GM12892 (cell line): Measurements from ENCODE around the gene BTRC.

Source experiments
- DNase-seq: peaks from one replicate; pipeline ENCODE4 v3.0.0; 2011; ENCODE audit not compliant: insufficient read length
- FAIRE-seq: peaks from 2 replicates; lab custom pipeline; 2011; peaks lifted over from hg19 to GRCh38; lab: Jason Lieb, UNC
- POLR2A ChIP-seq: IDR thresholded peaks from 2 replicates; pipeline ENCODE4 v1.6.1; 2011; ENCODE audit warnings: low read depth, low read length, control low read depth
- POLR2AphosphoS5 ChIP-seq: IDR thresholded peaks from 2 replicates; pipeline ENCODE4 v1.6.1; 2011; ENCODE audit warnings: low read depth, low read length, control low read depth
- TAF1 ChIP-seq: IDR thresholded peaks from 2 replicates; pipeline ENCODE4 v1.6.1; 2011; ENCODE audit warnings: low read depth, mild to moderate bottlenecking, control low read depth, low read length, borderline replicate concordance

The BTRC gene

GRCh38 chr10:101493782-101494281 lies 139.9 kb downstream of the BTRC start:
- DNase-seq (no peak), FAIRE-seq (peak; percentile 24)
- TF ChIP-seq POLR2AphosphoS5 = no peak
- TF ChIP-seq POLR2A = no peak
- no peak for TF ChIP-seq TAF1

DNA sequence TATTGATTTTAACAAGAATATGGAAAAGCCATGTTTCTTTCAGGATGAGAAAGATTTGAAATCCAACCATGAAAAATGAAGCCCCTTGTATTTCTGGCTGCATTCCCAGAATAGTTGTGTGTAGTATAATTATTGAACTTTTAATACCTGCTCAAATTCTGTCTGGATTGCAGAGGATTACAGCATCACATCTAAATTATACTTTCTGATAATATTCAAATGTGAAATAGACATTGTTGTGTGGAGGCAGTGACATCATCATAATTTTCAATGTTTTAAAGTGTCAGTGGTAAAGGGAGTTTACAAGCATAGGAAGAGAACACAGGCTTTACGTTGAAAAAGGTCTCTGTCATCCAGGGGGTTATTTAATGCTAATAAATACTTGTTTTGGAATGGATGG lies 140.7 kb downstream of the BTRC start:
- no peak for DNase-seq
- FAIRE-seq = no peak
- TF ChIP-seq TAF1 (no peak), POLR2A (no peak), POLR2AphosphoS5 (no peak)

- DNase-seq = no peak
- FAIRE-seq = no peak
Measured at GRCh38 chr10:101495324-101495925, 141.5 kb downstream of the BTRC start.

DNA sequence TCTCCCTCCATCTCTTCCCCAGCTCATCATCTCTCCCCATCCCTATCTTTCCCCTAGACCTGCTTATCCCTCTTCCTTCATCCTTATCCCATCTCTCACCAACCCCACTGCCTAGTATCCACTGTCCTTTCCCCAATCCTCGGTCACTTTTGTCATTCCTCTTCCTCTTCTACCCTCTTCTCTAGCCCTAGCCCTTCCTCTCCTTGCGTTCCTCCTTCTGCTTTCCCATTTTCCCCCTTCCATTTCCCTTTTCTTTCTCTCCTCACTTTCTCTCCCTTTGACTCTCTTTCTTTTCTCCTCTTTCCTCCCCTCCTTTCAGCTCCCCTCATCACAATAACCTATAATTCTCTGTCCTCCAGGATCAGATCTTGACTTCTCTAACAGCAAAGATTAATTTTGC lies 150.5 kb downstream of the BTRC start:
- no peak for DNase-seq
- TF ChIP-seq POLR2AphosphoS5 (no peak), TAF1 (no peak), POLR2A (no peak)
- no peak for FAIRE-seq

More at GRCh38 chr10:101495324-101495925, 141.5 kb downstream of the BTRC start:
- TF ChIP-seq POLR2AphosphoS5 (no peak), TAF1 (no peak)

- DNase-seq (no peak), FAIRE-seq (no peak)
- TF ChIP-seq TAF1 (no peak), POLR2AphosphoS5 (no peak), POLR2A (no peak)
Measured at GRCh38 chr10:101506829-101507661, 153.1 kb downstream of the BTRC start.

GRCh38 chr10:101507828-101508227 lies 153.9 kb downstream of the BTRC start:
- FAIRE-seq (no peak), DNase-seq (no peak)
- TF ChIP-seq POLR2AphosphoS5 = no peak
- TF ChIP-seq TAF1 = no peak
- TF ChIP-seq POLR2A = no peak

GRCh38 chr10:101511938-101512337 lies 158.0 kb downstream of the BTRC start:
- FAIRE-seq (no peak), DNase-seq (no peak)
- no peak for TF ChIP-seq POLR2A
- no peak for TF ChIP-seq POLR2AphosphoS5
- no peak for TF ChIP-seq TAF1

- FAIRE-seq (no peak), DNase-seq (no peak)
- TF ChIP-seq POLR2A = no peak
- TF ChIP-seq TAF1 = no peak
- TF ChIP-seq POLR2AphosphoS5 = no peak
Measured at GRCh38 chr10:101512738-101513137, 158.8 kb downstream of the BTRC start.

DNA sequence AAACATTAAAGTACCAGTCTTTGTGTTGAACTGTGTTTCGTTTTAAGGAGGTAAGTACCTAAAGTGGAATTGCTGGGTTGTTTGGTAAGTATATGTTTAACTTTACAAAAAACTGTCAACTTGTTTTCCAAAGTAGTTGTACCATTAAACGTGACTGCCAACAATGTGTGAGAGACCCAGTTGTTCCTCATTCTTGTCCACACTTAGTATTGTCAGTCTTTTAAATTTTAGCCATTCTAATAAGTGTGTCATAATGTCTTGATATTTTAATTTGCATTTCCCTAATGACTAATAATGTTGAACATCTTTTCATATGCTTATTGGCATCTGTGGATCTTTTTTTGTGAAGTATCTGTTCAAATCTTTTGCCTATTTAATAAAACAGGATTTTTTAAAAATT lies 159.8 kb downstream of the BTRC start:
- TF ChIP-seq POLR2AphosphoS5 = no peak
- no peak for FAIRE-seq

DNA sequence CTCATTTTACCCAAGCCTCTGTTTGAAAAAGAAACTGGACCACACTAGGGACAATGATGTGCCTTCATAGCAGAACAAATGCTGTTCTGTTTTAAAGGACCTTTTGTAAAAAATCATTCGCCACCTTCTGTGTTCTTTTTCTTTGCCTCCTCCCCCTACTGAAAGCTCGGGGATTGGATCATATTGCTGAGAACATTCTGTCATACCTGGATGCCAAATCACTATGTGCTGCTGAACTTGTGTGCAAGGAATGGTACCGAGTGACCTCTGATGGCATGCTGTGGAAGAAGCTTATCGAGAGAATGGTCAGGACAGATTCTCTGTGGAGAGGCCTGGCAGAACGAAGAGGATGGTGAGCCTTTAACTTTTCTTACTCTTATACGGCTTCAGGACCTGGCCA lies 171.9 kb downstream of the BTRC start:
- FAIRE-seq = no peak
- no peak for DNase-seq
- TF ChIP-seq TAF1 (no peak), POLR2AphosphoS5 (no peak), POLR2A (no peak)

More for the DNA sequence above, 159.8 kb downstream of the BTRC start:
- DNase-seq = no peak

GRCh38 chr10:101529207-101529606 lies 175.2 kb downstream of the BTRC start:
- TF ChIP-seq POLR2A (no peak), POLR2AphosphoS5 (no peak), TAF1 (no peak)
- DNase-seq (no peak), FAIRE-seq (no peak)

DNA sequence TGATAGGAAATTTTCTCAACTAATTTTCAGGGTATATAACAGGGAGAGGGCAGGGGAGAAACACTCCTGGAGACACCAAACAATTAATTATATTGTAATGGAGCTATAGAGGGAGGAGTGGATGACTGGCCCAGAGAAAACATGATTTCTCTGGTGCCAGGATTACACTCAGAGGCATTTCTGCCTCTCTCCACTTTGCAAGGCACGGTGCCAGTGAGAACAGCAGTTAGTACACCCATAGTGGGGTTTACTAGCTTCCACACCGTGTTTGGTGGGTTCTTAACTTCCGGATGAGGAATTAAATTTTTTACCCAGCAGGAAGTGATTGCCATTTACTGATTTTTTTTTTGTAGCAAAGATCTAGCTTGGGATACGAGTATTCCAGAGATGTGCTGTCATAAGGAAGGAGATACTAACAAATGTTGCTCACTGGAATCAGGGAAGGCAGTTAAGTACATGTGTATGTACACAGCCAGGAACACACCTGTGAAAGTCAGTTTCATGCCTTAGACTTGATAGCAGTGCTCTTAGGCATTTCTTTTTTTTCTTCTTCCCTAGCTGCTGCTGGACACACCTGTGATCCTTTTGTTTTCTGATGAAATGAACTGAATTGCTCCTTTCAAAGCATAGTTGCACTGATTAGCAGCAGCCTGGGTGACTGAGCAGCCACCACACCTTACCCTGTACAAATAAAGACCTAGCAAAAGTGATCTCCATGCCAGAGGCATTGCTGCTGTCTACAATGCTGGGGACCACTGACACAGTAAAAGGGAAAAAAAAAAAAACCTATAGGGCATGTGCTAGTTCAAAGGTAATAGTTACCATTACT lies 176.0 kb downstream of the BTRC start:
- TF ChIP-seq POLR2A (no peak), TAF1 (no peak), POLR2AphosphoS5 (no peak)
- DNase-seq (no peak), FAIRE-seq (peak; percentile 14)
